PC-9 (cell line): ENCODE data around the gene IARS1. TPM values are rescaled to one million over a fixed set of nuclear protein-coding genes. Genes with fewer than 3 reads are reported as not detected.
A peak's percentile ranks its signal among the peaks of the same experiment; 100 is the strongest.

Experiments
- BruUV-seq: library from RNA; stranded (reverse); fragments of 400-500 nt; replicated peaks from 2 replicates; lab custom pipeline; 2021; lab: Mats Ljungman, UMichigan
- CTCF ChIA-PET: fragments of 300-600 bp; sonication (Branson Sonifier 250); formaldehyde crosslinking; loops from one replicate; lab custom pipeline; 2022; ENCODE audit warnings: antibody characterized with exemption; lab: Charles Lee
- POLR2A ChIA-PET: fragments of 300-600 bp; sonication (Branson Sonifier 250); formaldehyde crosslinking; loops from one replicate; lab custom pipeline; 2022; ENCODE audit warnings: antibody characterized with exemption; ENCODE audit not compliant: unreplicated experiment; lab: Charles Lee
- DNase-seq, 2 experiments: peaks; one replicate each; pipeline versions ENCODE4 v3.0.0 to v3.0.0-alpha.2; 2015 to 2022; ENCODE audit warnings: mixed read lengths in 1 of 2
- H2AFZ ChIP-seq: fragments of 200-600 bp; sonication (generic); 2 replicates; pipeline ENCODE4 v1.8.1; 2017; ENCODE audit warnings: antibody characterized with exemption
- H3F3A ChIP-seq: fragments of 200-600 bp; sonication (generic); 2 replicates; pipeline ENCODE4 v1.8.1; 2017; ENCODE audit warnings: antibody characterized with exemption, mild to moderate bottlenecking, low read depth; ENCODE audit not compliant: insufficient read depth
- H3K27ac ChIP-seq: fragments of 200-600 bp; sonication (generic); 2 replicates; pipeline ENCODE4 v1.6.1; 2016; ENCODE audit warnings: mixed run types
- H3K27me3 ChIP-seq: fragments of 200-600 bp; sonication (generic); 2 replicates; pipeline ENCODE4 v1.6.1; 2016; ENCODE audit warnings: low read depth, mixed run types; ENCODE audit not compliant: insufficient read depth
- H3K36me3 ChIP-seq: fragments of 200-600 bp; sonication (generic); 2 replicates; pipeline ENCODE4 v1.6.1; 2016; ENCODE audit warnings: low read depth, mixed run types
- H3K4me1 ChIP-seq: fragments of 200-600 bp; sonication (generic); replicated peaks from 2 replicates; pipeline ENCODE4 v1.6.1; 2016; ENCODE audit warnings: mixed run types; ENCODE audit not compliant: insufficient read depth
- H3K4me2 ChIP-seq: fragments of 200-600 bp; sonication (generic); 2 replicates; pipeline ENCODE4 v1.6.1; 2017; ENCODE audit warnings: mixed run types
- H3K4me3 ChIP-seq: fragments of 200-600 bp; sonication (generic); 2 replicates; pipeline ENCODE4 v1.6.1; 2016; ENCODE audit warnings: mixed run types
- H3K79me2 ChIP-seq: fragments of 200-600 bp; sonication (generic); 2 replicates; pipeline ENCODE4 v1.6.1; 2017; ENCODE audit warnings: low read depth, mixed run types
- H3K9me2 ChIP-seq: fragments of 200-600 bp; sonication (generic); 2 replicates; pipeline ENCODE4 v1.8.1; 2017; ENCODE audit warnings: mild to moderate bottlenecking; ENCODE audit not compliant: insufficient read depth
- H3K9me3 ChIP-seq: fragments of 200-600 bp; sonication (generic); 2 replicates; pipeline ENCODE4 v1.8.1; 2016; ENCODE audit warnings: low read depth; ENCODE audit not compliant: insufficient read depth
- H4K20me1 ChIP-seq: fragments of 200-600 bp; sonication (generic); 2 replicates; pipeline ENCODE4 v1.8.1; 2017; ENCODE audit not compliant: insufficient read depth
- CTCF ChIP-seq: fragments of 200-600 bp; sonication (generic); conservative IDR thresholded peaks from 2 replicates; pipeline ENCODE4 v1.6.1; 2017; ENCODE audit warnings: mixed run types, antibody characterized with exemption, mild to moderate bottlenecking, moderate library complexity
- EZH2 ChIP-seq: fragments of 200-600 bp; sonication (generic); IDR thresholded peaks from 2 replicates; pipeline ENCODE4 v1.8.0; 2017; ENCODE audit warnings: antibody characterized with exemption, low read depth
- intact Hi-C: fragments of 100-400 bp; cut with micrococcal nuclease; formaldehyde crosslinking; loops from one replicate; pipeline ENCODE4 v1.10.0; 2022; ENCODE audit not compliant: unreplicated experiment
- total RNA-seq: library from RNA; stranded (reverse); gene quantifications from 2 replicates; pipeline ENCODE4 v1.2.3, GENCODE V29; 2021

IARS1 gene
- total RNA-seq, 1 experiment from 2014 or later = 232 TPM

GRCh38 chr9:92298036-92298435, 4.5 kb upstream of the IARS1 start:
- BruUV-seq = no TSS peak
- Histone ChIP-seq H3K27ac (no peak overlapping the region), H3K27me3 (no peaks in the 10 kb centered on the region), H3K4me2 (no peak overlapping the region), H3K9me3 (no peaks in the 10 kb centered on the region), H2AFZ (no peak overlapping the region), H3K4me1 (peaks cover 9% of the 10 kb centered on the region), H4K20me1 (no peaks in the 10 kb centered on the region; the same call in 1 of the 2 replicates), H3K36me3 (peaks cover 50% of the 10 kb centered on the region), H3K4me3 (no peak overlapping the region), H3K9me2 (no peaks in the 10 kb centered on the region), H3K79me2 (peaks cover 8% of the 10 kb centered on the region), H3F3A (peaks cover 22% of the 10 kb centered on the region)
- ChIA-PET POLR2A (interaction anchor here (0.7 kb wide), 1 partner anchor 29 kb away, joined by 5 read pairs; no protein-coding TSS in a partner anchor), CTCF (no interaction called here)
- intact Hi-C loops = no loop called here
- TF ChIP-seq EZH2 = no peak
- TF ChIP-seq CTCF = no peak
- DNase-seq = no peak

DNA sequence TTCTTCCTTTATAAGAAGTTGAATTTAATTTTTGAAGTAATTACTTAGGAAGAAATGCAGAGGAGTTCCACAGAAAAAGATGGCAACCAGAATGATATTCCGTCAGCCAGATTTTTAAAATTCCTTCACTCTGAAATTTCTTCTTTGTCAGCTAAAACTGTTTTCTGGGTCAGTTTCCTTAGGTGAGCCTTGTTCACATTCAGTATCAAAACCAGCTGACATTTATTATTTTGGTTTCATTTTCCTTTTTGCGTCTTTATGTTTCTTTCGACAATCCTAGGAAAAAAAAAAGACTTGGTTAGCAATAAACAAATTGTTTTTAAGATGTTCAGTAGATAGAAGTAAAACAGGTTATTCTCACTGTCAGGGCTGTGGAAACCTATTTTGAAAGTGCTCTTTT, 4.1 kb upstream of the IARS1 start:
- H3K36me3 ChIP-seq = peaks cover 50% of the 10 kb centered on the region
- H3F3A ChIP-seq = peaks cover 22% of the 10 kb centered on the region
- intact Hi-C loops = no loop called here
- BruUV-seq = no TSS peak
- H4K20me1 ChIP-seq = no peaks in the 10 kb centered on the region; the same call in 1 of the 2 replicates
- POLR2A ChIA-PET = interaction anchor here (0.7 kb wide), 1 partner anchor 29 kb away, joined by 5 read pairs; no protein-coding TSS in a partner anchor
- CTCF ChIA-PET = no interaction called here
- H3K9me2 ChIP-seq = no peaks in the 10 kb centered on the region
- H3K9me3 ChIP-seq = no peaks in the 10 kb centered on the region
- H3K27me3 ChIP-seq = no peaks in the 10 kb centered on the region
- no peak overlapping the region for H3K4me3 ChIP-seq
- no peak for TF ChIP-seq EZH2
- no peak for TF ChIP-seq CTCF
- no peak overlapping the region for H2AFZ ChIP-seq
- peaks cover 12% of the 10 kb centered on the region for H3K79me2 ChIP-seq
- no peak overlapping the region for H3K27ac ChIP-seq
- no peak overlapping the region for H3K4me2 ChIP-seq
- H3K4me1 ChIP-seq = peaks cover 9% of the 10 kb centered on the region
- no peak for DNase-seq

DNA sequence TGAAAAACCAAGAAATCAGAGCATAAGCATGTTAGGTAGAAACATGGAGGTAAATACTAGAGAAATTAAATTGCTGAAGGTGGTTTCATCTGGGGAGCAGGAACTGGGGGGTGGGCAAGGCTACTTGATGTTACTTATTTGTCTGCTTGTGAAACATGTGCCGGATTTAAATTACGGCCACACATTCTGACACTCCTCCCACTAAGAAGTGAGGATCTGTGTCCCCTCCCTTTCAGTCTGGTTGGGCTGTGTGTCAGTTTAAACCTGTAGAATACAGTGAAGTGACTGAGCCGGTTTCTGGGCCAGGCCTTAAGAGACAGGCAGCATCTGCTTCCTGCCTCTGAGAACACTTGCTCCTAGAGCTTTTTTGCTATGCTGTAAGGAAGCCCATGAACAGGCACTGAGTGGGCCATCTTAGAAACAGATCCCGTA, 2.3 kb upstream of the IARS1 start:
- H3K27me3 ChIP-seq = no peaks in the 10 kb centered on the region
- peaks cover 30% of the 10 kb centered on the region for H3K79me2 ChIP-seq
- peaks cover 22% of the 10 kb centered on the region; the same call in 1 of the 2 replicates for H3F3A ChIP-seq
- TF ChIP-seq CTCF (no peak), EZH2 (no peak)
- intact Hi-C loops = no loop called here
- CTCF ChIA-PET = no interaction called here
- peaks cover 20% of the 10 kb centered on the region for H3K4me1 ChIP-seq
- no peak for DNase-seq
- H3K4me2 ChIP-seq = no peak overlapping the region
- peaks cover 13% of the 10 kb centered on the region; the same call in 1 of the 2 replicates for H4K20me1 ChIP-seq
- no peak overlapping the region for H3K4me3 ChIP-seq
- 0 out of 2 replicates have a peak overlapping the region, but pooled peaks have one; percentile 5 for H3K27ac ChIP-seq
- POLR2A ChIA-PET = interaction anchor here (0.7 kb wide), 1 partner anchor 185 kb away, joined by 4 read pairs; no protein-coding TSS in a partner anchor
- no peaks in the 10 kb centered on the region for H3K9me2 ChIP-seq
- no peak overlapping the region for H2AFZ ChIP-seq
- H3K9me3 ChIP-seq = no peaks in the 10 kb centered on the region
- no TSS peak for BruUV-seq
- H3K36me3 ChIP-seq = peaks cover 48% of the 10 kb centered on the region
